ENCODE data around the gene MAML2. TPM values are rescaled to one million over a fixed set of nuclear protein-coding genes. Genes with fewer than 3 reads are reported as not detected.

The MAML2 gene
- total and polyA plus RNA-seq, 2 of the 13 experiments (the other 11 are each of a cell fraction or from before 2014, with no cell fraction given), result 2.3 to 25.9 TPM

DNA sequence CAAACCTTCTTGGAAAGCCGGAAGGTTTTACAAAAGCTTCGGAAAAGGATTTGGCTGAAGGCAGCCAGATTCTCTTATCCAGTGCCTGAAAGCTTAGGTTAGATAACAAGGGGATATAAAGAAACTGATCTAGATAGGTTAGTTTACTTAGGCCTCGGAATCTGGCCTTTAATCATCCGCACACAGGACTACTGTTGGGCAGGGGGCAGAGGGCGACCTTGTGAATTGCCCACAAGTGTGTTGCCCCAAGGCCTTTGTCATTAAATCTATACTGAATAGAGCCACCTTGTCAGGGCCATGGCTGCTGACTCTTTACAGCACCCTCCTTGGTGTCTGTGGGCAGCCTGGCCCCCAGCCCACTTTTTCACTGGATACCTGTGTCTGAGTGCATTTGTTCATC lies 409.4 kb downstream of the MAML2 start (continued):
- TF ChIP-seq RERE (CRISPR knock-in tag; IDR thresholded peaks at IDR 0.05; ENCODE audit: low read depth) (0 out of 2 replicates have a peak, but pooled peaks have one; percentile 28), GFI1 (CRISPR knock-in tag; IDR thresholded peaks at IDR 0.05; ENCODE audit: borderline replicate concordance) (no peak), ARID5B (CRISPR knock-in tag; IDR thresholded peaks at IDR 0.05) (peak; percentile 32; the same call in 1 of the 2 replicates), MAFK (conservative IDR thresholded peaks at IDR 0.05 in 1 of 2, IDR thresholded peaks at IDR 0.05 in 1 of 2; ENCODE audit: low read length in 2 of 2) (no peak), SOX6 (IDR thresholded peaks at IDR 0.05) (no peak), SOX6 (CRISPR knock-in tag; IDR thresholded peaks at IDR 0.05) (peak; percentile 33; the same call in 1 of the 2 replicates), TCF7 (IDR thresholded peaks at IDR 0.05; ENCODE audit: low read depth) (peak; percentile 33; the same call in 1 of the 2 replicates)
